PC-3 (cell line): ENCODE measurements around the gene C12orf57.

Experiments used
- CTCF ChIP-seq: fragments of 300-600 bp; sonication (generic); conservative IDR thresholded peaks from 2 replicates; pipeline ENCODE4 v1.5.1; 2017; ENCODE audit warnings: antibody characterized with exemption, low read depth, mild to moderate bottlenecking, low read length
- EZH2phosphoT487 ChIP-seq: fragments of 300-600 bp; sonication (generic); IDR thresholded peaks from 2 replicates; pipeline ENCODE4 v1.6.1; 2018; ENCODE audit warnings: mild to moderate bottlenecking, antibody characterized with exemption, low read length, borderline replicate concordance

DNA sequence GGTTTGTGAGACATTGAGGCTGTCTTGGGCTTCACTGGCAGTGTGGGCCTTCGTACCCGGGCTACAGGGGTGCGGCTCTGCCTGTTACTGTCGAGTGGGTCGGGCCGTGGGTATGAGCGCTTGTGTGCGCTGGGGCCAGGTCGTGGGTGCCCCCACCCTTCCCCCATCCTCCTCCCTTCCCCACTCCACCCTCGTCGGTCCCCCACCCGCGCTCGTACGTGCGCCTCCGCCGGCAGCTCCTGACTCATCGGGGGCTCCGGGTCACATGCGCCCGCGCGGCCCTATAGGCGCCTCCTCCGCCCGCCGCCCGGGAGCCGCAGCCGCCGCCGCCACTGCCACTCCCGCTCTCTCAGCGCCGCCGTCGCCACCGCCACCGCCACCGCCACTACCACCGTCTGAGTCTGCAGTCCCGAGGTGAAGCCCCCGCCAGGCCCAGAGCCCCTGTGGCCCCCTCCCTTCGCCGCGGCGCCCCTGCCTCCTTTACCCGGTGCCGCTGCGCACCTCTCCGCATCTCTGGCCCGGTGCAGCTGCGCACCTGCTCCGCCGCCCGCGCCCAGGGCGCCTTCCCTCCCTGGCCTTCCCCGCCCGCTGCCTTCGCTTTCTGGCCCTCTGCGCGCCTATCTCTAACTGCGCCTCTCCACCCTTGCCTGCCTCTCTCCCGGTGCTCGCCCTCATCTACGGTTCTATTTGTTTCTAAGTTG lies 29.4 kb upstream of the C12orf57 start, which contains the start of gene ENO2:
- TF ChIP-seq CTCF (no peak), EZH2phosphoT487 (no peak)
